Osteocyte (in vitro differentiated cells): ENCODE measurements around the gene GMCL2. TPM values are rescaled to one million over a fixed set of nuclear protein-coding genes. Genes with fewer than 3 reads are reported as not detected.
A peak's percentile ranks its signal among the peaks of the same experiment; 100 is the strongest.
"Not testable (repeated sequence)": the region's sequence is repeated elsewhere in the genome, so short reads cannot be mapped to it uniquely, and the experiment has no call there.

ENCODE experiments used
- DNase-seq: peaks from one replicate; pipeline ENCODE4 v3.0.0; 2021; ENCODE audit warnings: mixed read lengths; ENCODE audit not compliant: unreplicated experiment; ENCODE audit errors: extremely low spot score
- H3K27ac Mint-ChIP-seq: one replicate; pipeline ENCODE4 v1.8.0; 2021; ENCODE audit warnings: mild to moderate bottlenecking, mixed read lengths; ENCODE audit not compliant: unreplicated experiment
- H3K27me3 Mint-ChIP-seq: one replicate; pipeline ENCODE4 v1.8.0; 2021; ENCODE audit warnings: mixed read lengths; ENCODE audit not compliant: unreplicated experiment
- H3K36me3 Mint-ChIP-seq: one replicate; pipeline ENCODE4 v1.8.0; 2021; ENCODE audit warnings: mixed read lengths; ENCODE audit not compliant: unreplicated experiment
- H3K4me1 Mint-ChIP-seq: one replicate; pipeline ENCODE4 v1.8.0; 2021; ENCODE audit warnings: mixed read lengths; ENCODE audit not compliant: unreplicated experiment
- H3K4me3 Mint-ChIP-seq: one replicate; pipeline ENCODE4 v1.8.0; 2021; ENCODE audit warnings: mild to moderate bottlenecking, moderate library complexity, mixed read lengths; ENCODE audit not compliant: unreplicated experiment
- H3K9me3 Mint-ChIP-seq: one replicate; pipeline ENCODE4 v1.8.0; 2021; ENCODE audit warnings: mixed read lengths; ENCODE audit not compliant: unreplicated experiment
- total RNA-seq: library from RNA; stranded (reverse); gene quantifications from 2 replicates; pipeline ENCODE4 v1.2.1, GENCODE V29; 2021
- TF ChIP-seq, protein P1 (sequence below): fragments of 200-600 bp; sonication (generic); IDR thresholded peaks from 2 replicates; pipeline ENCODE4 v1.5.0; 2021; ENCODE audit warnings: antibody characterized with exemption, mild to moderate bottlenecking, moderate library complexity

GMCL2 gene
- total RNA-seq, 1 donor from 2014 or later = not detected

GRCh38 chr5:178198706-178199105 is 11.5 kb upstream of the GMCL2 start:
- Mint-ChIP-seq H3K9me3 (no peaks in the 10 kb centered on the region), H3K36me3 (no peaks in the 10 kb centered on the region)

GRCh38 chr5:178198151-178198550 is 11.0 kb upstream of the GMCL2 start:
- not testable (repeated sequence) for DNase-seq, H3K27ac Mint-ChIP-seq, H3K27me3 Mint-ChIP-seq, H3K36me3 Mint-ChIP-seq, H3K4me3 Mint-ChIP-seq, H3K9me3 Mint-ChIP-seq
- H3K4me1 Mint-ChIP-seq = peaks cover 26% of the 10 kb centered on the region

More at GRCh38 chr5:178198706-178199105, 11.5 kb upstream of the GMCL2 start:
- Mint-ChIP-seq H3K4me1 (peaks cover 24% of the 10 kb centered on the region), H3K27me3 (peaks cover 3% of the 10 kb centered on the region), H3K27ac (no peak overlapping the region), H3K4me3 (no peak overlapping the region)
- TF ChIP-seq, protein P1, sequence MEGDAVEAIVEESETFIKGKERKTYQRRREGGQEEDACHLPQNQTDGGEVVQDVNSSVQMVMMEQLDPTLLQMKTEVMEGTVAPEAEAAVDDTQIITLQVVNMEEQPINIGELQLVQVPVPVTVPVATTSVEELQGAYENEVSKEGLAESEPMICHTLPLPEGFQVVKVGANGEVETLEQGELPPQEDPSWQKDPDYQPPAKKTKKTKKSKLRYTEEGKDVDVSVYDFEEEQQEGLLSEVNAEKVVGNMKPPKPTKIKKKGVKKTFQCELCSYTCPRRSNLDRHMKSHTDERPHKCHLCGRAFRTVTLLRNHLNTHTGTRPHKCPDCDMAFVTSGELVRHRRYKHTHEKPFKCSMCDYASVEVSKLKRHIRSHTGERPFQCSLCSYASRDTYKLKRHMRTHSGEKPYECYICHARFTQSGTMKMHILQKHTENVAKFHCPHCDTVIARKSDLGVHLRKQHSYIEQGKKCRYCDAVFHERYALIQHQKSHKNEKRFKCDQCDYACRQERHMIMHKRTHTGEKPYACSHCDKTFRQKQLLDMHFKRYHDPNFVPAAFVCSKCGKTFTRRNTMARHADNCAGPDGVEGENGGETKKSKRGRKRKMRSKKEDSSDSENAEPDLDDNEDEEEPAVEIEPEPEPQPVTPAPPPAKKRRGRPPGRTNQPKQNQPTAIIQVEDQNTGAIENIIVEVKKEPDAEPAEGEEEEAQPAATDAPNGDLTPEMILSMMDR = no peak
- no peak for DNase-seq

GRCh38 chr5:178196986-178197385 is 9.8 kb upstream of the GMCL2 start:
- no peak overlapping the region for H3K27ac Mint-ChIP-seq
- H3K36me3 Mint-ChIP-seq = peaks cover 2% of the 10 kb centered on the region
- peaks cover 3% of the 10 kb centered on the region for H3K9me3 Mint-ChIP-seq
- TF ChIP-seq, protein P1 = peak; percentile 29
- H3K4me3 Mint-ChIP-seq = no peak overlapping the region
- peaks cover 26% of the 10 kb centered on the region for H3K4me1 Mint-ChIP-seq
- no peak for DNase-seq
- H3K27me3 Mint-ChIP-seq = peaks cover 9% of the 10 kb centered on the region

DNA sequence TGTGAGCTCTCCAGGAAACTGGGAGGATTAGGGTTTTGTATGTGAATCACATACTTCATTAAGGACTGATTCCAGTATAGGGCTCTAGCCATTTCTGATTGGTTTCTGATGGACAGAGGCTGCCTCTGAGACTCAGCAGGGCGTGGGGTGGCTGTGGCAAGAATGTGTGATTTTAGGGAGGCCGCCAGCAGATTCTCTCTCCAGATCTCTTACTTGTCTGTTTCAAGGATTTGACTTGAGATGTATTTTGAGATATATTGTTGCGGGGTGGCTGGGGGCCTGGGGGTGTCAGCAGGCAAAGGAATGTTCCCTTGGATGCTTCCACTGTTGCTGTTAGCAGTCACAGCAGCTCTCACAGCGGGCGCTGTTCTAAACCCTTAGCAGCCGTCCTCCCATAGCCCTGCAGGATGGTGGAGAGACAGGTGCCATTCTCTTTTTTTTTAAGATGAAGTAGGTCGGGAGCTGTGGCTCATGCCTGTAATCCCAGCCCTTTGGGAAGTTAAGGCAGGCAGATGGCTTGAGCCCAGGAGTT is 9.2 kb upstream of the GMCL2 start:
- no peak overlapping the region for H3K27ac Mint-ChIP-seq
- no peak overlapping the region for H3K4me3 Mint-ChIP-seq
- no peak for DNase-seq
- peaks cover 26% of the 10 kb centered on the region for H3K4me1 Mint-ChIP-seq
- H3K27me3 Mint-ChIP-seq = peaks cover 9% of the 10 kb centered on the region
- TF ChIP-seq, protein P1 = no peak
- H3K36me3 Mint-ChIP-seq = peaks cover 2% of the 10 kb centered on the region
- peaks cover 3% of the 10 kb centered on the region for H3K9me3 Mint-ChIP-seq

- H3K36me3 Mint-ChIP-seq = peaks cover 2% of the 10 kb centered on the region
- no peak overlapping the region for H3K4me3 Mint-ChIP-seq
- H3K4me1 Mint-ChIP-seq = peaks cover 13% of the 10 kb centered on the region
- peaks cover 11% of the 10 kb centered on the region for H3K27me3 Mint-ChIP-seq
- no peak overlapping the region for H3K27ac Mint-ChIP-seq
- no peak for DNase-seq
- TF ChIP-seq, protein P1 = no peak
- peaks cover 3% of the 10 kb centered on the region for H3K9me3 Mint-ChIP-seq
These were observed 6.9 kb upstream of the GMCL2 start for GRCh38 chr5:178194026-178194425.
